ENCODE measurements around the gene CDX4. TPM values are rescaled to one million over a fixed set of nuclear protein-coding genes. Genes with fewer than 3 reads are reported as not detected.

CDX4 gene
- total RNA-seq (not detected), total RNA-seq (0 to 0.09 (median 0) reads per million in 172 experiments)
- not detected for polyA plus RNA-seq (2013, experiment 1 of 2)
- polyA plus RNA-seq (2013, experiment 2 of 2) = not detected

GRCh38 chrX:73446831-73447230 is at the start of gene CDX4:
Gene CDX4, plus strand, starts transcription at chrX:73447053. Its CDS starts 201 bp downstream, at chrX:73447254.
- CTCF ChIA-PET = no interaction called here
- H3K4me3 Mint-ChIP-seq = no peak within 1 kb of the TSS
- peaks cover 67% of the 10 kb centered on the region for H3K27me3 Mint-ChIP-seq

GRCh38 chrX:73398185-73398914 is 48.5 kb upstream of the CDX4 start:
- Histone ChIP-seq H3K4me3 (ENCODE audit: low read length) (no peak overlapping the region), H3K4me1 (ENCODE audit: insufficient read depth, low read length) (no peaks in the 10 kb centered on the region), H3K27ac (ENCODE audit: low read depth in 1 of 2, low read length in 2 of 2) (no peak overlapping the region), H3K27me3 (ENCODE audit: control insufficient read depth in 1 of 2, insufficient read depth in 2 of 2, low read length in 2 of 2) (no peaks in the 10 kb centered on the region), H3K36me3 (ENCODE audit: insufficient read depth, low read length) (no peaks in the 10 kb centered on the region), H3K9me3 (ENCODE audit: control insufficient read depth in 1 of 2, insufficient read depth in 1 of 2, low read length in 2 of 2) (peaks cover 0 to 4% of the 10 kb centered on the region in 2 experiments)
- Mint-ChIP-seq H3K4me3 (no peak overlapping the region), H3K27me3 (peaks cover 5% of the 10 kb centered on the region), H3K36me3 (ENCODE audit: low read depth) (no peaks in the 10 kb centered on the region), H3K27ac (no peak overlapping the region), H3K4me1 (ENCODE audit: low read depth) (no peaks in the 10 kb centered on the region), H3K9me3 (no peaks in the 10 kb centered on the region)
- ChIA-PET POLR2A (no interaction called here), CTCF (no interaction called here)
- ATAC-seq (ENCODE audit: poor library complexity) = no peak
- TF ChIP-seq CTCF (IDR thresholded peaks at IDR 0.05) = no peak
- intact Hi-C loops (cut with DNase I, micrococcal nuclease) = no loop called here
- no peak for DNase-seq

More at GRCh38 chrX:73446831-73447230, at the start of gene CDX4:
- intact Hi-C loops (cut with DNase I, micrococcal nuclease) = no loop called here
- no peaks in the 10 kb centered on the region for H3K9me3 Mint-ChIP-seq
- peaks cover 0 to 12% of the 10 kb centered on the region in 2 experiments for H3K9me3 ChIP-seq (ENCODE audit: control insufficient read depth in 1 of 2, insufficient read depth in 1 of 2, low read length in 2 of 2)
- H3K36me3 Mint-ChIP-seq (ENCODE audit: low read depth) = no peaks in the 10 kb centered on the region
- DNase-seq = no peak
- H3K27me3 ChIP-seq (ENCODE audit: control insufficient read depth in 1 of 2, insufficient read depth in 2 of 2, low read length in 2 of 2) = peaks cover 18 to 39% of the 10 kb centered on the region in 2 experiments
- no peak within 1 kb of the TSS for H3K4me3 ChIP-seq (ENCODE audit: low read length)
- ATAC-seq (ENCODE audit: poor library complexity) = no peak
- no peaks in the 10 kb centered on the region for H3K4me1 Mint-ChIP-seq (ENCODE audit: low read depth)
- H3K27ac ChIP-seq (ENCODE audit: low read depth in 1 of 2, low read length in 2 of 2) = no peak within 1 kb of the TSS
- POLR2A ChIA-PET = no interaction called here
- H3K36me3 ChIP-seq (ENCODE audit: insufficient read depth, low read length) = no peaks in the 10 kb centered on the region
- TF ChIP-seq CTCF (IDR thresholded peaks at IDR 0.05) = no peak
- no peaks in the 10 kb centered on the region for H3K4me1 ChIP-seq (ENCODE audit: insufficient read depth, low read length)
- no peak within 1 kb of the TSS for H3K27ac Mint-ChIP-seq

GRCh38 chrX:73400136-73400748 is 46.6 kb upstream of the CDX4 start:
- no peak overlapping the region for H3K4me3 Mint-ChIP-seq
- no peak overlapping the region for H3K4me3 ChIP-seq (ENCODE audit: low read length)
- H3K9me3 Mint-ChIP-seq = no peaks in the 10 kb centered on the region
- CTCF ChIA-PET = no interaction called here
- H3K27ac Mint-ChIP-seq = no peak overlapping the region
- no peaks in the 10 kb centered on the region for H3K27me3 ChIP-seq (ENCODE audit: control insufficient read depth in 1 of 2, insufficient read depth in 2 of 2, low read length in 2 of 2)
- DNase-seq (no peak), ATAC-seq (ENCODE audit: poor library complexity) (no peak)
- no peaks in the 10 kb centered on the region for H3K4me1 Mint-ChIP-seq (ENCODE audit: low read depth)
- H3K27ac ChIP-seq (ENCODE audit: low read depth in 1 of 2, low read length in 2 of 2) = no peak overlapping the region
- H3K27me3 Mint-ChIP-seq = peaks cover 5% of the 10 kb centered on the region
- no peak for TF ChIP-seq CTCF (IDR thresholded peaks at IDR 0.05)
- POLR2A ChIA-PET = no interaction called here
- no peaks in the 10 kb centered on the region for H3K36me3 Mint-ChIP-seq (ENCODE audit: low read depth)
- H3K36me3 ChIP-seq (ENCODE audit: insufficient read depth, low read length) = no peaks in the 10 kb centered on the region
- H3K4me1 ChIP-seq (ENCODE audit: insufficient read depth, low read length) = no peaks in the 10 kb centered on the region
- intact Hi-C loops (cut with DNase I, micrococcal nuclease) = no loop called here
- peaks cover 0 to 4% of the 10 kb centered on the region in 2 experiments for H3K9me3 ChIP-seq (ENCODE audit: control insufficient read depth in 1 of 2, insufficient read depth in 1 of 2, low read length in 2 of 2)

Data from CD4-positive, alpha-beta T cell (primary cell).